GM21723 (cell line): ENCODE results near the gene ZNF79.
"Not testable (repeated sequence)": the region's sequence is repeated elsewhere in the genome, so short reads cannot be mapped to it uniquely, and the experiment has no call there.

Source experiments
- ATAC-seq: cut with Tn5 transposase; IDR thresholded peaks from one replicate; pipeline ENCODE4 v1.9.1; 2021; ENCODE audit warnings: mild to moderate bottlenecking, moderate library complexity; ENCODE audit not compliant: unreplicated experiment

The ZNF79 gene

GRCh38 chr9:127451608-127451857, 27.4 kb downstream of the ZNF79 start:
- peak; percentile 16 for ATAC-seq

- ATAC-seq = peak; percentile 13
These were observed 27.9 kb downstream of the ZNF79 start for GRCh38 chr9:127451858-127452656.

- ATAC-seq = no peak
These were observed 28.5 kb downstream of the ZNF79 start for GRCh38 chr9:127452691-127453090.

GRCh38 chr9:127455324-127455992, 31.3 kb downstream of the ZNF79 start:
- ATAC-seq = no peak

DNA sequence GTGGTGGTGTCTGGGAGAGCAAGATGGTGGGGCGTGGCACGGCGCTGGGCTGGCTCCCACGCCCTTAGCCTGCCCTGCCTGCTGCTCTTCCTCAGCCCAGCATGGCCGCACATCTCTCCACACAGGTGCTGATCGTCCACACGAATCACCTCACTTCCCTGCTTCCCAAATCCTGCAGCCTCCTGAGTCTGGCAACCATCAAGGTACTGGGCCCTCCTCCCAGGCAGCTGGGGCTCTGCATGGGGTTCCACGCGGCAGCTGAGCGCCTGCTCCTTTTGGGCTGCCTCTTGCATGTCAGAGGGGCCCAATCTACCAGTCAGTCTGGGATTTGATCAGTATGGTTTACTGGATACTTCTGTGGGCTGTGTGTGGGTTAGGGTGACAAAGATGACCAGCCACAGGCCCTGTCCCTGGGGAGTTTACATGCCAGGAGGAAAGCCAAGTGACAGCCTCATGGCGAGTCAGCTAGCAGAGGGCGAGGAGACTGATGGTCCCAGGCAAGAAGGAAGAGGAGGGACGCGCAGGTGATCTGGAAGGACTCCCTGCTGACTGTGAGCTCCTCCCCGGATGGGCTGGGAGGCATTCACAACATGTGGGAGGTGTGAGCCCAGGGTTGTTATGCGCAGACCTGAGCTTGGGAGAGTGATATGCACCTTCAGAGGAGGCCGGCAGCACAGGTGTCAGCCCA, 33.2 kb downstream of the ZNF79 start:
- ATAC-seq = no peak

DNA sequence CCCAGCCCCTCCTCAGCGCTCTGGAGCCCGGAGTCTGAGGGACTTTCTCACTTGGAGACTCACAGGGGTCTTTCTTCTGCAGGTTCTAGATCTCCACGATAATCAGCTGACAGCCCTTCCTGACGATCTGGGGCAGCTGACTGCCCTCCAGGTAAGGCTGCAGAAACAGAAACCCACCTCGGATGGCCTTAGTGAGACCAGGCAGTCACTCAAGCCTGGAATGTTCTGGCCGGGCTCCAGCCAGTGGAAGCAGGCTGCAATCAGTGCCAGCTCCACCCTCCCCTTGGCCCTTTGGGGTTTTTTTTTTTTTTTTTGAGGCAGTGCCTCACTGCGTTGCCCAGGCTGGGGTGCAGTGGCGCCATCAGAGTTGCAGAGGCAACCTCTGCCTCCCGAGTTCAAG, 34.7 kb downstream of the ZNF79 start:
- no peak for ATAC-seq

DNA sequence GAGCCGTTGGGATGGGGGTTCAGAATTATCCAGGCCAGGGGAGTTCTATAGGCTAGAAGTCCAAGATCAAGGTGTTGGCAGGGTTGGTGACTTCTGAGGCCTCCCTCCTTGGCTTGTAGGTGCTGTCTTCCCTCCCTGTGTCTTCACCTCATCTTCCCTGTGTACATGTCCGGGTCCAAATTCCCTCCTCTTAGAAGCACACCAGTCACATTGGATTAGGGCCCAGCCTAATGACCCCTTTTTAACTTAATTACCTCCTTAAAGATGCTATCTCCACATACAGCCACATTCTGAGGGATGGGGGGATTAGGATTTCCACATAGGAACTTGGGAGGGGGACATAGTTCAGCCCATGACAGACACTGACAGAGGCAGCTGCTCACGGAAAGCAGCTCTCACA, 39.2 kb downstream of the ZNF79 start:
- ATAC-seq = no peak

DNA sequence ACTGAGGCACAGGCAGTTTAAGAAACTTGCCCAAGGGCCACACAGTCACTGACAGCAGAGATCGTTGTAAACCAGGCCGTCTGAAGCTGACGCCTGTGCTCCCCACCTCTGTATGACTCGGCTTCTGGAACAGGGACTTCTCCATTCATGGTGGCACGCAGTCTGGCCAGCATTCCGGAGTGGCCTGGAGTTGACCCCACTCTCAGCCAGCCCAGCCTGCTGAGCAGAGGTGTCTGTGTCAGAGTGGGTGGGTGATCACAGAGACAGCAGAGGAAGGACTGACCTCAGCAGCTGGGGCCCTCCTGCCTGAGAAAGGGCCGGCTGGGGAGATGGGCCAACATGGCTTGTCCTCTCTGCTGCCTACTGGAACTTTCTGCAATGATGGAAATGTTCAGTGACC, 39.7 kb downstream of the ZNF79 start:
- ATAC-seq = no peak

DNA sequence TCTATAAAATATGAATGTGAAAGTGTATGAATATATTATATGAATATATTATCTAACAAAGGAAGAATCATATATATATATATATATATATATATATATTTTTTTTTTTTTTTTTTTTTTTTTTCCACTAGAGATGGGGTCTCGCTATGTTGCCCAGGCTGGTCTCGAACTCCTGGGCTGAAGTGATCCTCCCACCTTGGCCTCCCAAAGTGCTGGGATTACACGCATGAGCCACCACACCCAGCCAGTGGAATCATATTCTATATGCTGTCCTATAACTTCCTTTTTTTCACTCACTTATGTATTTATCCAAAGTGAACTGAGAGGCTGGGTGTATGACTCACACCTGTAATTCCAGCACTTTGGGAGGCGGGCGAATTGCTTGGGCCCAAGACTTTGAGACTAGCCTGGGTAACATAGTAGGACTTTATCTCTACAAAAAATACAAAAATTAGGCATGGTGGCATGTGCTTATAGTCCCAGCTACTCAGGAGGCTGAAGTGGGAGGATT, 42.3 kb downstream of the ZNF79 start:
- ATAC-seq = not testable (repeated sequence)

- ATAC-seq = no peak
These were observed 43.4 kb downstream of the ZNF79 start for GRCh38 chr9:127467621-127468020.

DNA sequence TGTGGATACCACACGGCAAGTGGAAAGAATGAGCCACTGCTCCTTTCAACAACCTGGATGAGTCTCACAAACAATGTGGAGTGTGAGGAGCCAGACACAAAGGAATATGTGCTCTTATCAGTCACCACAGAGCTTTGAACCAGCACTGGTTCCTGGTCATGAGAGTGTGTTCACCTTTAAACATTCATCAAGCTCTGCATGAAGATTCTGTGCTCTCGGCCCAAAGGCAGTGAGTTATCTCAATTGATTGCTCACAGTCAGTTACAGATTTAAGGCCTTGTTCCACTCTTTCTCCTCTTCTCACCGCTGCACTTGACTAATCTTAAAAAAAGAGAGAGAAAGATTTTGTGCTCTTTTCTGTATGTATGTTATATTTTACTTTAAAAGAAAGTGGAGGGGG, 46.5 kb downstream of the ZNF79 start:
- no peak for ATAC-seq

DNA sequence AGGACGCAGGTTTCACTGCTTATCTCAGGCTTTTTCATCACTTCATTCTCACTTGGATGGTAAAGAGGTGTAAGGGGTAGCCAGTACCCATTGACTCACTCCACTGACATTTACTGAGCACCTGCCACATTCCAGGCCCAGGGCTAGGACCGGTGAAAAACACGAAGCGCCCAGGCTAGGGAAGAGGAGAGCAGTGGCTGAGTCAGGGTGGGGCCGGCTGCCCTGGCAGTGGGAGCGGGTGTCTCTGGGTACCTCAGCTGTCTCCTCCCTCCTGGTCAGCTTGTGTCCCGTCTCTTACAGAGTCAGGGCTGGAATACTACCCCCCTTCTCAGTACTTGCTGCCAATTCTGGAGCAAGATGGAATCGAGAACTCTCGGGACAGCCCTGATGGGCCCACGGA, 49.3 kb downstream of the ZNF79 start:
- no peak for ATAC-seq

DNA sequence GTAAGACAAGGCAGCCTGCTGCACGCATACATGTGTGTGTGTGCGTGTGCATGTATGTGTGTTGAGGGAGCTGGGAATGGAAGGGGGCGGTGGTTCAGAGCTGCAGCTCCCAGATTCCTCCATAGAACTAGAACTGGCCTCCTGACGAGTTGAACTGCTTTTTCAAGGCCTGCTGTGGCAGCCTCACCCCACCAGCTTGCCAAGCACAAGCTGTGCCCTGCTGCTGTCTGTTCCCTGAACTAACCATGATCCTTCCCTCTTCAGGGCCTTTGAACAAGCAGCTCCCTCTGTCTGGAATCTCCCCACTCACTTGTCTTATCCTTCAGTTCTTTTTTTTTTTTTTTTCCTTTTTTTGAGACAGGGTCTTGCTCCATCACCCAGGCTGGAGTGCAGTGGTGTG, 49.8 kb downstream of the ZNF79 start:
- ATAC-seq = no peak

DNA sequence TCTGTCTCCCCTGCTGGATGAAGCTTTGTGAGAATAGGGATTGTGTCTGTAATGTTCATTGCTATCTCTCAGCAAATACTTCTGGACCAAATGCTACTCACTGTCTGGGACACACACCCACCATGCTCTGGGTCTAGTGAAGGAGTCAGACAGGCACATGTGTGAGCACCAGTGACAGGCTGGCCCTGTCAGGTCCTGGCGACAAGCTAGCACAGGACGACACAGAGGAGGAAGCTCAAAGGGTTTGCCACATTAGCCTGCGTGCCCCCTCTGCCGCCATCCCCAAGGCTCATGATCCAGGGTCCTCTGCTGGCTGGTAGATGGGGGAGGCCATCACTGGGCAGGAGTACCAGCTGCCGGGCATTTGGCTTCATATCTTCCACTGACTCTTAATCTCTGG, 50.4 kb downstream of the ZNF79 start:
- ATAC-seq = no peak

DNA sequence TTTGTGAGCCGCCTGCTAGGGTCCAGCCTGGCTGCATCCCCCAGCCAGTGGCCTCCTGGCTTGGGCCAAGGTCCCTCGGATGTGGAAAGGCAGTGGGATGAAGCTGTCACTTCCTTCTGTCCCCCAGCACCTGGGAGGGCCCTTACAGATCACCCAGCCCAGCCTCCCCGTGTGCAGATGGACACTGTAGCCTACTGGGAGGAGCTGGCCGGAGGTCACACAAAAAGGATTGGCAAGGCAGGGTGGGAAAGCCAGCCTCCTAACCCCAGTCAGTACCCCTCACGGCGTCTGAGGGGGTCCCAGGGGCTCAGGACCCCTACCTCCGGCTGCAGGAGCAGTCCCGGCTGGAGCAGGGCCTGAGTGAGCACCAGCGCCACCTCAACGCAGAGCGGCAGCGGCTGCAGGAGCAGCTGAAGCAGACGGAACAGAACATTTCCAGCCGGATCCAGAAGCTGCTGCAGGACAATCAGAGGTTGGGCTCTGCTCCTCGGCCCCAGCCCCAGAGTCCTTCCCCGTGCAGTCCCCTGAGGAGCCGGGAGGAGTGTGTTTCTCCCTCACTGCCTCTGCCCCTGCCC, 55.4 kb downstream of the ZNF79 start:
- ATAC-seq = no peak

GRCh38 chr9:127482662-127483061, 58.5 kb downstream of the ZNF79 start:
- no peak for ATAC-seq

- no peak for ATAC-seq
These were observed 61.8 kb downstream of the ZNF79 start for GRCh38 chr9:127485995-127486394.

- no peak for ATAC-seq
These were observed 64.8 kb downstream of the ZNF79 start for GRCh38 chr9:127488946-127489345.

GRCh38 chr9:127489471-127490115, 65.4 kb downstream of the ZNF79 start:
- no peak for ATAC-seq

GRCh38 chr9:127490535-127491230, 66.5 kb downstream of the ZNF79 start:
- no peak for ATAC-seq

- ATAC-seq = no peak
These were observed 67.3 kb downstream of the ZNF79 start for GRCh38 chr9:127491516-127491915.
